GM18867 (cell line): ENCODE results near the gene GLI3.

Source experiments
- ATAC-seq: cut with Tn5 transposase; IDR thresholded peaks from one replicate; pipeline ENCODE4 v1.9.1; 2021; ENCODE audit warnings: mild to moderate bottlenecking, moderate library complexity; ENCODE audit not compliant: unreplicated experiment

Gene GLI3

DNA sequence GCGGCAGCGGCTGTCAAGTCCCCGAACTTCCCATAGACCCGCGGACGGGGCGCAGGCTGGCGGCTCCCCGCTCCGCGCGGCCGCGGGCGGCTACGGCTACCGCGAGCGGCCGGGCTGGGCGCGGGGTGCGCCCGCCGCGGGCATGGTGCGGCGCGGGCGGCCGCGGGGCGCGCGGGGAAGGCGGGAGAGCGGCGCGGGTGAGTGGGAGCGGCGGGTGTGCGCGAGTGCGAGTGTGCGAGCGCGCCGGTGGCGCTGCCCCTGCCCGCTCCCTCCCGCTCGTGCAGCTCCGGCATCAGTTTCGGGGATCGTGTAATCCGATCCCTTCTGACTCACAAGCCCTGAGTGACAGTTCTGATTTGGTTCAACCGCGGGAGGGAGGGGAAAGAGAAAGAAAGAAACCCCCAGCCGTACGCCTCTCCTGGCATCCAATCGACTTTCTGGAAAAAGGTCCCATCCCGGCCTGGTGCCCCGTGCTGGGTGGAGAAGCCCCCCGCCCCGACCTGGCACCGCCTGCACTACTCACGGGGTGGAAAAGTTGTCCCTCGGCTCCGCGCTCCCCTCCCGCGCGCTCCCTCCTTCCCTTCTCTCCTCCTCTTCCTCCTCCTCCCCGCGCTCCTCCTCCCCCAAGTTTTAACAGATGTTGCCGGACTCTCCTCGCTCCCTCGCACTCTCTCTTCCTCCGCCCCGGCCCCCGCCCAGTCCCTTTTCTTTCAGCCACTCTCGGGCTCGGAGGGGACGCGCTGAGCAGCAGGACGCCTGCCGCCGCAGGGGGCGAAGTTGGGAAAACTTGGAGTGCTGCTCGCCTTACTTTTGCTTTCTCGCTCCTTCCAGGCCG lies at the start of gene GLI3:
Gene GLI3, minus strand, starts transcription at position 234 of the 835 bp plus-strand sequence. CDS start 13,956 bp downstream, outside the sequence.
- peak; percentile 80 for ATAC-seq

DNA sequence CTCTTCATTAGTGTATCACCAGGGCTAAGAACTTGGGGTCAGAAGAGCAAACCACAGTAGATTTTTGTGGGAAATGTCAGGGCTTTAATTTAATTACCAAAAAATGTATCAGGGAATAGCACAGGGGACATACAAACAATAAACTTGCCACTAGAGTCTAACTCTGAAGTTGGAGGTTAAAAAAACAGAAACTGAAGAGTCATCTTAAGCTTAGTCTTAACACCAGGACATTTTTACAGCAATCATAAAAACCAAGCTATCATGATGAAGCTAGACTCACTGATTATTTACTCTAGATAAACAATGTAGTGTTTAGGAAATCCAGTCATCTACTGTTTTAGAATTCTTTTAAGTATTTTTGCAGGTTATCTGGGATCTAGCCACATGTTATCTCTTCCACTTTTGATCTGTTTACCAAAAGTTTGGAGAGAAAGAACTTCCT lies 48.4 kb upstream of the GLI3 start:
- no peak for ATAC-seq

DNA sequence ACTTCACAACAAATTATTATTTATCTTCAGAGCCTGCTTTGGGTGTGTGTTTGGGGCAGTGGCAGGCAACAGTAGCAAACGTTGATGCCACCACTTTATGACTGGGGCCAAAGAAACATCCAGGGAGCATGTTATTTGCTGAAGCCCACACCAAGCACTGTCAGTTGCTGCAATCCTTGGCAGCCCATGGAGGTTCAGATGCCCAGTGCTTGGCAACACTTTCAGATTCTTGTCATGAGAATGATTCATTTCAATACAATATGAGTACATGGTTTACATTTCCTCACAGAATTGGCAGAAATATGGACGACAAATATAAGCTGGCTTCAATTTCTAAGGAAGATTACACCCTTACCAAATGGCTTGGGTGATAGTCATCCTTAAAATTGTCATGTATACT lies 46.5 kb upstream of the GLI3 start:
- ATAC-seq = no peak

DNA sequence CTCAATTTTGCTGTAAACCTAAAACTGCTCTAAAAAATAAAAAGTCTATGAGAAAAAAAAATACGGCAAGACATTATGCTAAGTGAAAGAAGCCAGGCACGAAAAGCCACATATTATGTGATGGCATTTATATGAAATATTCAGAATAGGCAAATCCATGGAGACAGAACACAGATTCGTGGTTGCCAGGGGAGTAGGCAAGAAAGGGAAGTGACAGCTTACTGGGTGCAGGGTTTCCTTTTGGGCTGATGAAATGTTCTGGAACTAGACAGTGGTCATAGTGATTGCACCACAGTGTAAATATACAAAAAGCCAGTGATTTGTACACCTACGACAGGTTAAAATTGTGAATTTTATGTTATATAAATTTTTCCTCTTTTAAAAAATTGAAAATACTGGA lies 41.3 kb upstream of the GLI3 start:
- ATAC-seq = no peak

DNA sequence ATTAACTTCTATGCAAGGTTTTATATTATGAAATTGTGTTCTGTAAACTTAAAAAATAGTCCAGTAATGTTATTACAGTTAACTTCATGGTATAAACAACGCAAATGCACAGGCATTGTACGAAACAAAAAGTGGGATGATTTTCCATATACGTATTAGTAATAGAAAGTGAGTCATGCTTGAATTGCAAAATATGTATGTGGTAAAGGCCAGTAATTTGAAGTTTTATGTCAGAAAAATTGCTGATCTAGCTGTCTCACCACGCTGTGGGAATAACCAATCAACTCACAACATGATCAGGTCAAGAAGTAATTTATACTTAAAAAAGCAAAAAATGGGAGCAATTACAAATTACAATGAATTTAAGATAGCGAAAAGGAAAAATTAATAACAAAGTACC lies 37.0 kb upstream of the GLI3 start:
- no peak for ATAC-seq

DNA sequence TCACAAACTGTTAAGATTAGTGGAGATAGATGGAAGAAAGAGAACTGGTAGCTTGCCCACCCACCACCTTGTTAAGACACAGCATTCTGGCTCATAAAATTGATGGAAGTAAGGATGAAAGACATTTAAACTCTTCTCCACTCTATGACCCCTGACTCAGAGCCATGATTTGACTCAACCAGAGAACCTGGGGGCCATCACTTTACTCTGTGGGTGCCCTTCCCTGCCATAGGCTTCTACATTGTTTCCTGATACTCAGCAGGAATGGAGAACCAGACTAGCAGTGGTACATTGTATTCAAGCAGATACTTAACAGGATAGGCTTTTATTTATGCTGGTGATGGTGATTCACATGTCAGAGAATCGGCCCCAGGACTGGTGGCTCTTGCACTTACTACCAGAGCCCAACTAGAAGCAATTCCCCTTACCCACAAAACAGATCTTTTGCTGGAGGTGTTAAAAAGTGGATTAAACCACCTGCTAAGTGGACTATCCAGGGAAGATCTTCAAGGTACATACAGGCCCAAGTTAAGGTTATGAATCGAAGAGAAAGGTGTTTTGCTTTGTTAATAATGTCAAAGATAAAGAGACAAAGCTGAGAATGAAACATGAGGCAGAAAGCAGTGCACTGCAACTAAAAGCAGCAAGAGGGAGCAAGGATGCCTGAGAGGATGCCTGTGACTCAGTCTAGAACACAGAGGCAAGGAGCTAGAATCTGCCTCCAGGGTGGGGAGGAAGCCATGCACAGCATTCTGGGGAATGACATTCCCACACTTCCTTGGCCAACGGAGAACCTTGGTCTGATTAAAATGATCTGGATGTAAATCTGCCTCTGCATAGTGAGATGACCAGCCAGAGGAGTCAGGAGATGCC lies 36.0 kb upstream of the GLI3 start:
- no peak for ATAC-seq

DNA sequence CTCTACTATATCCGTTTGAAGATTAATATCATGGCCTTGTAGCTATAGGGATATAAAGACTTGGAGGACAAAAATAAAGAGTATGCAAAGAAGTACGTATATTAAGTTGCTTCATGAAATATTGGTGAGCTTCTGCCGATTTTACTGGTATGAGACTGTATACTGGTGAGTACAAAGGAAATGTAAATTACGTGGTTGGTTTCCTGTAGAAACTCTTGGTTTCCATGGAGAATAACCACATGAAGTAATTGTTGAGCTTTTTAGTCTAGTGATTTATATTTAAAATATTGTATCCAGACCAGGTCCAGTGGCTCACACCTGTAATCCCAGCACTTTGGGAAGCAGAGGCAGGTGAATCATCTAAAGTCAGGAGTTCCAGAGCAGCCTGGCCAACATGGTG lies 32.2 kb upstream of the GLI3 start:
- peak; percentile 52 for ATAC-seq

DNA sequence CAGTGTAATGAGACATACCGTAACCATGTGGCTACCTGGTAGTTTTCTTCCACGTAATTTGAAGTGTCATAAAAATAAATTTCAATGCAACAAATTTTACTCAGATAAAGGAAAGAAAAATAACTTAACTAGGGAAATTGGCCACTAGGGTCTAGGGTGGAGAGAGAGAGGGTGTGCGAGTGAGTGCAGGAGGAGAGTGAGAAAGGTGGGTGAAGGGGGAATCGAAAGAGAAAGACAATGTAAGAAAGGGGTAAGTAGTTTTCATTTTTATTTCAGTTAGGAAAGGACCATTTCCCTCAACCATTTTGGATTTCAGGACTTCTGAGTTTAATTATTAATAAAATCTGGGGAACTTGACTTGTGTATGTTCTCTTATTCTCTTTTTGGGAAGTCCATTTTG lies 27.7 kb upstream of the GLI3 start:
- ATAC-seq = peak; percentile 71

DNA sequence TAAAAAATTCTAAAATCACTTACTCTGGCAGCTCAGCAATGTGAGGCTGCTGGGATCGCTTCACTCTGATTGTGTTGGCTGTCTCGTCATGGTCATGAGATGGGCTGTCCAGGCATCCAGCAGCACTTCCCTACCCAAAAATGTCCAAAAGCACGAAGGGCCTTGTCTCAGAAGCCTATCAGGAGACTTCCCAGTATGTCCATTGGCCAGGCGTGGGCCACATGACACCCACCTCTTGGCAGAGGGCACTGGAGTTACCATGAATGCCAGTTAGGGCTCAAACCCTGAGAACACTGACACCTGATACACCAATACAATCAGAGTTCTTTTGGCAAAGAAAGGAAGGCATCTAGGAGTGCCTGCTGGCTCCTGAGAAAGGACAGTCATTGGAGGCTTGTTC lies 27.0 kb upstream of the GLI3 start:
- ATAC-seq = no peak

DNA sequence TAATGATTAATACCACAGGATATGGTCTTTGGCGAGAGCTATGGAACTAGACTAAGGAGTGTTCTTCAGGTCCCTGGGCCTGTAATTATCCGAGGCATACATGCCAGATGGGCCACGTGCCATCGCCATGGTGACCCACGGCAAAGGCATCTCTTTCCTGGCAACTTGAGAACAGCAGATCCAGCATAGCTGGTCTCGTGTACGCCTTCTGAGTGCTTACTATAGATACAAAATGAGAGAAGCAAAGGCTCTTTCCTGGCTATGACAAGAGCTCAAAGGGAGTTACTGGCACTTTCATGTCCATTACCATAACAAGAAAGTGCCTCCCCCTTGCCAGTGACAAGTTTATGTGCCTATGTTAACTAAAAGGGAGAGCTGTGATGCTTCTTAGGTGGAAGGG lies 26.0 kb upstream of the GLI3 start:
- ATAC-seq = no peak

DNA sequence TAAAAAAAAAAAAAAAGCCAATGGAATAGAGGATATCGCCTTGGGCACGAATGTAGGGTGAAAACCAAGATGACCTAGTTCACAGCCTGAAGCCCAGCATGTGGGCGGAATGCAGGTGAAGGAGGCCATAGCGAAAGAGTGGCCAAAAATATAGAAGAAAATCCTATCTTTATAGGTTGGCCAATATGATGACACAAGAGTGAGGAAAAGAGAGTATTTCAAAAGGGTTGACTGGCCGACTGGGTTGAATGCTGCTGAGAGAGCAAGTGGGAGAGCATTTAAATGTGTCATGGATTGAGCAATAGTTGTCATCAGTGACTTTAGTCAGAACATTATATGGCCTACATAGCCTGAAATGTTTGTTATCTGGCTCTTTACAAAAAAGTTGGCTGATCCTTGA lies 17.2 kb upstream of the GLI3 start:
- ATAC-seq = no peak

DNA sequence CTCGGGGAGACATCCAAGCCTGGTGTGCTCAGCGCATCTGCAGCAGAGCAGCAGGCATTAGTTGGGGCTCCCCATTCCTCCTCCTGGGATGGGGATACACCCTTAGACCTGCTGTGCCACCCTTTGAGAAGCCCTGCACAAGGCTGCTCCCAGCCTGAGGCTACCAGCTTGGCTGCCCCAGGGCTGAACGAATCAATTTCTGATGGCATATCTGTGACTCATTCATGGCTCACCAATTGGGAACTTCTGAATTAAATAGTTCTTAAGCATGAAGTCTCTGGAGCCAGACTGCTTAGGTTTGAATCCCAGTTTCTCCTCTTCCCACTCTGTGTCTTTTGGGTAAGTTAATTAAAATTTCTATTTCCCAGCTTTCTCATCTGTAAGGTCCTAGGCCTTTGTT lies 16.3 kb upstream of the GLI3 start:
- ATAC-seq = no peak

DNA sequence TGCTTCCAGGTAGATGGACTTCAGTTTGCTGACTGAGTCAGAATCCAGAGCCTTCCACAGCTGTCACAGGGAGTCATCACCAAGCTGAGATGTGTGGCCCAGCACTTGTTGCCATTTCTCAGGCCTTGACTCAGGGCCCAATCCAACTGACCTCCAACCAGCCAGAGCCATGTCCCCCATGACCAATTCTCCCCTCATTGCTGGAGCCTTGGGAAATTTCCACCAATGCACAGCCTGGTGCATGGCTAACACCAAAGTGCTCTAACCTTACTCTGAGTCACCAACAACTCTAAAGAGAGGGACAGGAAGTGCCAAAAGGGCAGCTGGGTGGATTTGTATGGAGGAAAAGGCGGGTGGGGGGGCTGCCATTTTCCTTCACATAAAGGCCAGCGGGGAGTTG lies 13.4 kb upstream of the GLI3 start:
- no peak for ATAC-seq

DNA sequence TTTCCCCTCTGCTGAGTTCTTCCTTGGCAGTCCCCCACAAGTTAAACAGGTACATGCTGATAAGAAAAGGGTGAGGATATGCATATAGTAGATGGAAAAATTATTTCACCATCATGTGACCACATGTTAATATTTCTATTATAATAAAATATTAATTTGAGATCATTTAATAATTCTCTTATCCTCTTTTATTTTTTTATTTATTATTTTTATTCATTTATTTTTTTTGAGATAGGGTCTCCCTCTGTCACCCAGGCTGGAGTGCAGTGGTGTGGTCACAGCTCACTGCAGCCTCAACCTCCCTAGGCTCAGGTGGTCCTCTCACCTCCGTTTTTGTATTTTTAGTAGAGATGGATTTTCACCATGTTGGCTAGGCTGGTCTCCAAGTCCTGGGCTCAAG lies 11.6 kb upstream of the GLI3 start:
- ATAC-seq = no peak

DNA sequence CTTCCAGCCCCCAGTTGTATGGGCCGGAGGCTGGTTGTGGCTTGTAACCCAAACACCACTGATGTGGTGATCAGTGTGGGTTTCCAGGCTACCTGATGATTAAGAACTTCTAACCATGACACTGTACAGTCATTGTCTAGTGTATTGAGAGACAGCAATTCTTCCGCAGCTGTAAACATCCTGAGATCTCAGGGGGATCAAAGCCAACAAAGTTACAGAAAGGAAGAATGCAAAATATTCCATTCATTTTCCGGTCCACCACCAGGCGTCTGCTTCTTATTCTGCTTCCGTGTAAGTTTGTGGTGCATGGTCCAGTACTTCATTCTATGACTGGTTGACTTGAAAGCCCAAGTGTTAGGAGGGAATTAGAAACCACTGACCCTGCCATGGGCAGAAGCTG lies 10.3 kb upstream of the GLI3 start:
- no peak for ATAC-seq

DNA sequence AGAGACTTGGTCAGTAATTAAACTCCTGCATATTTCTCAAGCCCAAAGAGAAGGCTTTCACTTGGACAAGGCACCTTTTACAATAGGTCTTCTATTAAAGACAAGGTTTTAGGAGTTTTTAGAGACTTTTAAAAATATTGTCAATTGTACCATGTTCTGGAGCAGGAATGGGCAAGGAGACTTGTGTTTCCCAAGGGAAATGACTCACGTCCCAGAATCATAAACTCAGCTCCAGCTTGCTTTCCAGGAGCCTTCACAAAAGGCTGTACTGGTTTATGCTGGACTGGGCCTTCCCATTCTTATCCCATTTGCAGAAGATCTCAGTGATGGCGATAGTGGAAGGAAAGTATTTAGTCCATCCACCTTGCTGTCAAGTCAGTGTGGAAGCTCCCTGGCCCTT lies 7.8 kb upstream of the GLI3 start:
- ATAC-seq = no peak

DNA sequence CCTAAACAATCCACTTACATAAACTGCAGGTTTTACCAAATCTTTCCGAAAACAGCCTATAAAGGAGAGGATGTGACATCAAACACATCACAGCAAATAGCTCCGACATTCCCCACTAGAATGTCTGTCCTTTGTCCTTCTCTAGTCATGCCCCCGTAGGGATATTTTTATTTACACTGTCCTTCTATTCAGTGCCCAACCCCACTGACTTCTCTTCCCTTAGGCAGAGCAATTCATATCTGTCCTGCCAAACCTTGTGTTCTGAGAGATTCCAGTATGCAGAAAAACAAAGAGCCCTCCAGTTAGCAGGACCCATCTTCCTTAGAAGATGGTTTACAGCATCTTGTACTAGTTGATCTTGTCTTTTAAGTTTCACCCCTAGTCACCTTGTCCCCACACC lies 5.4 kb upstream of the GLI3 start:
- no peak for ATAC-seq

DNA sequence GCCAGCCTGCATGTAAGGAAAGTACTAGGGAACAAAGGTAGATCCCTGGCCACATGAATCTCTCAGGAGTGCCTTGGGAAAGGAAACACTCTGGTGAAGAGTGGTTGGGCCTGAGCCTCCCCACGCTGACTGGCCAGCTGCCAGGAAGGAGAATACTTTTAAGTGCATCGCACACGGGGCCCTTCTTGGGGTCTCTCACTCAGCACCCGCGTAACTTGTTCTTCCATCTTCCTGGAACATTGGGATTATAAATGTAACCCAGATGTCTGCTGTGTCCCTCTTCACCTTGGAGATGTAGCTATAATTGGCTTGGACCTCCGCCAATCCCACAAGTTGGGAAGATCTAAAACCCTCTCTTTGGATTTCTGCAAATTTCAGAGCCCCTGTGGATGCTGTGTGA lies 4.4 kb upstream of the GLI3 start:
- ATAC-seq = no peak

DNA sequence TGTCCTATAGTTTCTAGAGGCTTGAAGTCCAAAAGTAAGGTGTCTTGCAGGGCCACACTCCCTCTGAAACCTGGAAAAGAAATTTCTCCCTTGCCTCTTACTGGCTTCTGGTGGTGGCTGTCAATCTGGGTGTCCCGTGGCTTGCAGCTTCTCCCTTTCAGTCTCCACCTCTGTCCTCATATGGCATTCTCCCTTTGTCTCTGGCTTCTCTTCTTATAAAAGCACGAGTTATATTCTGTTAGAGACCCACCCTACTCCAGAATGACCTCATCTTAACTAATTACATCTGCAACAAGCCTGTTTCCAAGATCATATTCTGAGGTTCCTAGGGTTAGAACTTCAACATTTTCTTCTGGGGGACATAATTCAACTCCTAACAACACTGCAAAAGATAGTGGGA lies 3.4 kb upstream of the GLI3 start:
- ATAC-seq = no peak

DNA sequence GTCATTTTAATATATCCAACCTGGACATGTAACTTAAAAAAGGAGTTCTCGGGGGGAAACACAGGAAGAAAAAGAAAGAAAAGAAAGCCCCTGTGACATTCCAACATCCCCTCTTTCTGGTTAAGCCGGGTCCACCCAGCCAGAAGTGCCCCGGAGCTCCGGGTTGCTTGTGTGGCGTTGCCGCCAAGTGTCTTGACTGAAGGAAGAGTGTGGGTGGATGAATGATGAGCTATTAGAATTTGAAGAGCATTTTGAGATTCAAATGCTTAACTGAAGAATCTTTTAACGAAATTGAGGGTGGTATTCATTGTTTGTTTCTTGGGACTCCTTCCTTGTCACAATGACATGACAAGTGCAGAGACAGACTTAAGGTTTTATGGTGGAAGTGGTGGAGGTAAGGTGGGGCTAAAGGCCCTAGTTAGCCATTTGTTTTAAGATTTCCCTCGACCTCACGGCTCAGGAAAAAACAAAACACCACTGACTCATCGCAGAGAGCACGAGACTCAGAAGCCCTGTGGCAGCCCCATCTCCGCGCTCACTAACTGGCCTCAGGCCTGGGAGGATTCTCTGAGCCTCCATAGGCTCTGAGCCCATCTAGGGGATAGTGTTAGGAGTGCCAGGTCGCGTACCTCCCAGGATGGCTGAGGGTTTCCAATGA lies 1.8 kb upstream of the GLI3 start:
- no peak for ATAC-seq

DNA sequence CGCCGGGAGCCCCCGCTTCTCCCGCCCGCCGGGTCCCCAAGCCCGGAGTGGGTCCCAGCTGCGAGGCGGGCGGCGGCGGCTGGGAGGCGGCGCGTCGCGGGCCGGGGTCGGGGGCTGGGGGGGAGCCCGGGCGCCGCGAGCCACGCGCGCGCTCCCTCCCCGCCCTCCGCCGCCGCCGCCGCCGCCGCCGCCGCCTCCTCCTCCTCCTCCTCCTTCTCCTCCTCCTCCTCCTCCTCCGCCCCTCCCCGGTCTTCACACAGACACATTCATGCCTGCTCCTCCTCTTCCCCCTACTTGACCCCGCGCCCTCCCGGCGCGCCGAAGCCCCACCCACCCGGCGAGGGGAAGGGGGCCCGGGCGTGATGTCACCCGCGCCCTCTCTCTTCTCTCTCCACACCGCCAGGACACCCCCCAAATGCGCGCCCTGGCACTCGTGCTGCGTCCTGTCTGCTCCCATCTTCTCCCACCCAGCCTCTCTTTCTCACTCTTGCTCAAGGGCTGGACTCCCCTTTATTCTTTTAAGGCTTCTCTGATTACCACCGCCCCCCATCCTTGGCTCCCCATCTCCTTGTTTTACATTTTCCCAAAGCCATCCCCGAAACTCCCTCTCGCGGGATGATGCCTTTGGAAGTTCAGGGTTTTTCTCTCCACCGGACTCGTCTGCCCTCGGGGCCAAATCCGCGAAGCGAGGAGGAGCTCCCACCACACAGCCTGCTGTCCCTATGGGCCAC lies 967 bp upstream of the GLI3 start:
- no peak for ATAC-seq
